Retinal pigment epithelial cell (primary cell): Measurements from ENCODE around the gene SFXN5.

Experiments
- DNase-seq: peaks from one replicate; pipeline ENCODE4 v3.0.0-alpha.2; 2010; ENCODE audit warnings: low read depth
- H3K4me3 ChIP-seq: 2 replicates; pipeline ENCODE4 v1.5.1; 2011; ENCODE audit warnings: mild to moderate bottlenecking, low read length, control low read depth, moderate library complexity
- TF ChIP-seq, protein P1 (sequence below): conservative IDR thresholded peaks from 2 replicates; pipeline ENCODE4 v1.5.1; 2011; ENCODE audit warnings: low read depth, low read length, control low read depth, inconsistent platforms

Gene SFXN5

DNA sequence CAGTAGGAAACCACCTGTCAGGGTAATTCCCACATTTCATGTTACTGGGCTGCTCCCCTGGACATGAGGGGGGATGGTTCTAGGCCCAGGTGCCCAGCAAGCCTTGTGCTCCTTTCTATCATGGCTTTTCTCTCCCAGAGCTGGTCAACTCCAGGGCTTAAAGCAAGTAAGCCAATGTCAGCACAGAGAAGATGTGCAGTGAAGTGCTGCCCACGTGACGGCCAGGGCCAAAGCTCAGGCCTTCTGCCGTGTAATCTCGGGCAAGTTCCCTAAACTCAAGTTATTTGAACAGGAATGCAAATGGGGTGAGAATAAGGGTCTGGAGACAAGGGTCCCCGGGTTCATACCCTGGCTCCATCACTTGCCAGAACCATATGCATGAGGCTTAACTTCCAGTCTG lies 16.5 kb downstream of the SFXN5 start:
- TF ChIP-seq, protein P1, sequence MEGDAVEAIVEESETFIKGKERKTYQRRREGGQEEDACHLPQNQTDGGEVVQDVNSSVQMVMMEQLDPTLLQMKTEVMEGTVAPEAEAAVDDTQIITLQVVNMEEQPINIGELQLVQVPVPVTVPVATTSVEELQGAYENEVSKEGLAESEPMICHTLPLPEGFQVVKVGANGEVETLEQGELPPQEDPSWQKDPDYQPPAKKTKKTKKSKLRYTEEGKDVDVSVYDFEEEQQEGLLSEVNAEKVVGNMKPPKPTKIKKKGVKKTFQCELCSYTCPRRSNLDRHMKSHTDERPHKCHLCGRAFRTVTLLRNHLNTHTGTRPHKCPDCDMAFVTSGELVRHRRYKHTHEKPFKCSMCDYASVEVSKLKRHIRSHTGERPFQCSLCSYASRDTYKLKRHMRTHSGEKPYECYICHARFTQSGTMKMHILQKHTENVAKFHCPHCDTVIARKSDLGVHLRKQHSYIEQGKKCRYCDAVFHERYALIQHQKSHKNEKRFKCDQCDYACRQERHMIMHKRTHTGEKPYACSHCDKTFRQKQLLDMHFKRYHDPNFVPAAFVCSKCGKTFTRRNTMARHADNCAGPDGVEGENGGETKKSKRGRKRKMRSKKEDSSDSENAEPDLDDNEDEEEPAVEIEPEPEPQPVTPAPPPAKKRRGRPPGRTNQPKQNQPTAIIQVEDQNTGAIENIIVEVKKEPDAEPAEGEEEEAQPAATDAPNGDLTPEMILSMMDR = no peak
- no peak overlapping the region for H3K4me3 ChIP-seq
- DNase-seq = no peak

DNA sequence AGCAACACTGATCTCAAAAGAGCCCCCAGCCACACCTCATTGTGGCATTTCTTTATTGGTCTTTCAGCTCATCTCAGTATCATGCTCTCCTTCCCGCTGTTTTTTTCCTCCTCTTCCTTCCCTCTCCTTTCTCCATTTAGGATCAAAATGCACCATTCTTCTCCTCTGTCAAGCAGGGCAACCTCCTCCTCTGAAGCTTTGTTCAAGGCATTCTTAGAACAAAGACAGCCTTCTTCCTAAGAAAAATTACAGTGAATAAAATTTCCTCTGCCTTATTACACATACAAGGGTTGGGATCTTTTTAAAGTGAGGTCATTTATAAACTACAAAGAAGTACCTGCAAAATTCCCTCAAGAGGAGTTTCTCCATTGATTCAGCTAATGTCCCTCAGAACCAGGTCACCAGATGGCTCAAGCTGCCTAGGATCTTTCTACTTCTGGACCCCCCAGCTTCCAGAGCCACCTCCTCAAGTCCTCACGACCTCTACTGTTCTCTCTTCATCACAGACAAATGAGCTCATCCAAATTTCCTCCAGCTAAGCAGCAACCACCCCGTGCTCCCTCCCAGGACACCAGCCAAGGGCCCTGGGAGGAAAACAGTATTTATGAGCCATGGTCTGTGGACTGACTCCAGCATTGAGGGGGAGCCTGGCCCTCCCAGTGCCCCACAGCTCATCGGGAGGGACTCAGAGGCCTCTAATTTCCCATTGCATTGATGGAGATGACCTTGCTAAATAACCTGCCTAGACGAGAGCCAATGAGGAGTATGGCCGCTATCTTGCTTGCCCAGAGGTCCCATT lies 18.0 kb downstream of the SFXN5 start:
- TF ChIP-seq, protein P1 = no peak
- H3K4me3 ChIP-seq = no peak overlapping the region
- no peak for DNase-seq

DNA sequence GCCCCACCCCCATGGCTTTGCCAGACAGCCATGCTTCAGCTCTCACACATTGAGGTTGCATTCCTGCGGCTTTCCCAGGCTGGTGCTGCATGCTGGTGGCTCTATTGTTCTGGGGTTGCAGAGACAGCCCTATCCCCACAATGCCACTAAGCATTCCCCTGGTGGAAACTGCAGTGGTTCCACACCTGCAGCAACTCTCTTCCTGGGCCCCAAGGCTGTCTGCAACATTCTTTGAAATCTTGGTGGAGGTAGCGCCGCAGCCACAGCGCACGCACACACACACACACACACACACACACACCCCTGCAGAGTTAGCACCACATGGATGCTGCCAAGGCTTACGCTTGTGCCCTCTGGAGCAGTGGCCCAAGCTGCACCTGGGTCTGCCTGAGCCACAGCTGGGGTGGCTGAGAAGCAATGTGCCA lies 21.4 kb downstream of the SFXN5 start:
- H3K4me3 ChIP-seq = no peak overlapping the region
- DNase-seq = no peak
- TF ChIP-seq, protein P1 = no peak

DNA sequence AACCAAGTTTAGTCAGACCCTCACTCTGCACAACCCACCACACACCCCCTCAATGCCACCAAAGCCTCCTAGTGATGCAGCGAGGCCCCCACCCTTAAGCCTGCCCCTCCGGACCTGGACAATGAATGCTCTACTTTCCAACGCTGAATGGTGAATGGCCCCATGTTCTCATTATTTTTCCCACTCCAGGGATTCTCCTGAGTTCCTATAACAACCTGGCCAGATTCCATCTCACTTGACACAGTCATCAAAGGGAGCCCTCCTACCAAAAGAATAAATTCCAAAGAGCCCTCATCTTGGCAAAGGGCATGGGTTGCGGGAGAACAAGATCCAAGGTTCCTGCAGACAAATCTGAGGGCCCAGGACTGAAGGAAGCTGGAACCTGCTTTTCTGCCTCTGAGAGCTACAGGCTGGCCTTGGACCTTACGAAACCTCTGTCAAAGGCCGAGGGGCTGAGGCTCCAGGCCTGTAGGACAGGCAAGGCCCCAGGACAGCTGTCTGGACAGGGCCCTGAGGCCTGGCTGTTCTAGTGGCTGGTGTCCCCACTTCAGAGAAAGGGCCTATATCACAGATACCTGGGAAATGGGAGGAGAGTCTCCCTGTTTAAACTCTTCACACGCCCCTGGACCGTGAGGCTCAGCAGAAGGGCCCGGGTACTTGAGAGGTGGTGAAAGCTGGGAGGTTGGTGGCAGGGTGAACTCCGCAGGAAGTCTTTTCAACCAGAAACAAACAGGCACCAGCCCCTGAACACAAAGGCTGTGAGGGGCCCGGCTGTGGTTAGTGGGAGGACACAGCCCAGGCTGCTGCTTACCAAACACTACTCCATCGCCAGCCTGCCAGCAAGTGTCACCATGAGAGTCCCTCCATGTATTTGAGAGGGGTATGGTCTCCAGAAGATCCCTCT lies 27.3 kb downstream of the SFXN5 start:
- no peak for DNase-seq
- H3K4me3 ChIP-seq = no peak overlapping the region
- TF ChIP-seq, protein P1 = no peak

DNA sequence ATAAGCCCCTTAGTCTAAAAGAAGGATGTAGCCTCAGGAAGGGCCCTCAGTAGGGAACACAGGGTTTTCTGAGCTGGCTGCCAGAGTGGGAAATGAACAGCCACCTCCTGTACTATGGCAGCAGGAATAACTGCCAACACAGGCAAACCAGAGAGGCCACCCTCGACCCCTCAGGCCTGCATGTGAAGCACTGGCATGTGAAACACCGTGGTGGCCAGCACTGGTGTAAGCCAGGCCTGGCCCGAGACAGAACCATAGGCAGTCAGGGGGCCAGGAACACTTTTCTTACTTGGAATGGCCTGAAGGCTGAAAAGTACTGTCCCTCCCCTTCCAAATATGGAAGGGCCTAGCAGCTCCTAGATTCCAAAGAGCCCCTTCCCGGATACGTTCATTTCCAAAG lies 28.2 kb downstream of the SFXN5 start:
- no peak overlapping the region for H3K4me3 ChIP-seq
- no peak for DNase-seq
- TF ChIP-seq, protein P1 = no peak

DNA sequence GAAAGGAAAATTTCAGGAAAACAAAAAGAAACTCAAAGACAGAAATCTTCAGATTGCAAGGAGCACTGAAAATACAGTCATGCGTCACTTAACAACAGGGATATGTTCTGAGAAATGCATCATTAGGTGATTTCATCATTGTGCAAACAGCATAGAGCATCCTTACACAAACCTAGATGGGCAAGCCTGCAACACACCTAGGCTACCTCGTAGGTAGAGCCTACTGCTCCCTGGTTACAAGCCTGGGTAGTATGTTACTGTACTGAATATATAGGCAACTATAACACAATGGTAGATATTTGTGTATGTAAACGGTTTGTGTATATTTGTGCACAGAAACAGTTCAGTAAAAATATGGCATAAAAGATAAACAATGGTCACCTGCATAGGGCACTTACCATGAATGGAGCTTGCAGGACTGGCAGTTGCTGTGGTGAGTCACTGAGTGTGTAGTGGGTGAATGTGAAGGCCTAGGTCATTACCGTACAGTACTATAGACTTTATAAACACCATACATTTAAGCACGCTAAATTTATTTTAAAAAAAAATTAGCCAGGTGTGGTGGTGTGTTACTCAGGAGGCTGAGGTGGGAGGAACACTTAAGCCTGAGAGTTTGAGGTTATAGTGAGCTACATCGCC lies 33.4 kb downstream of the SFXN5 start:
- H3K4me3 ChIP-seq = no peak overlapping the region
- TF ChIP-seq, protein P1 = no peak
- DNase-seq = no peak
